ENCODE results near the gene EBF3.

The EBF3 gene

DNA sequence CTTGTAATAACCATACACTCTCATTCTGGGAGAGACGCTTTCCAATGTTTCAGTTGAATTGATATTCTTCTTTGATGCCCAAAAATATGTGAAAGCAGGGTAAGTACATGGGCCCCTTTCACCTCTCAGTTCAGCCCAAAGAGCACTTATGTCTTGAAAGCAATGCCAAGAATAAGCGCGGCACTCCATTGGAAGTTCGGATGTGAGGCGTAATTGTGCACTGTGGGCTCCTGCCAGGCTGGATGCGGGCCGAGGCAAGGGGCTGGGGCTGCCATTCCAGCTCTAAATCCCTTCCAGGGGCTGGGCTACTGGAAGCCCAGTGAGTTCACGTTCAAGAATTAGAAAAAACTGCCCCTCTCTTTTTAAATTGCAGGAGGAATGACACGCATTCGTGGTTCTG is 113.8 kb downstream of the EBF3 start:
- Histone ChIP-seq H3K4me3 (ENCODE audit: insufficient read length, low read depth) (no peak overlapping the region), H3K36me3 (ENCODE audit: insufficient read depth, insufficient read length, low read length) (no peaks in the 10 kb centered on the region), H3K4me1 (ENCODE audit: insufficient read depth, insufficient read length) (no peaks in the 10 kb centered on the region), H3K9ac (ENCODE audit: insufficient read length, low read depth) (no peak overlapping the region), H3K27me3 (ENCODE audit: insufficient read depth, insufficient read length) (no peaks in the 10 kb centered on the region), H3K9me3 (ENCODE audit: insufficient read depth, low read length) (no peaks in the 10 kb centered on the region)
- TF ChIP-seq YY1 (IDR thresholded peaks at IDR 0.05; ENCODE audit: insufficient read depth, insufficient read length): no peak
- TF ChIP-seq SUZ12 (IDR thresholded peaks at IDR 0.05; ENCODE audit: extremely low read depth, insufficient read depth, insufficient read length): no peak
- TF ChIP-seq ZNF274 (IDR thresholded peaks at IDR 0.05; ENCODE audit: low read depth, low read length): no peak
- no peak for DNase-seq (ENCODE audit: low read depth, low spot score)

DNA sequence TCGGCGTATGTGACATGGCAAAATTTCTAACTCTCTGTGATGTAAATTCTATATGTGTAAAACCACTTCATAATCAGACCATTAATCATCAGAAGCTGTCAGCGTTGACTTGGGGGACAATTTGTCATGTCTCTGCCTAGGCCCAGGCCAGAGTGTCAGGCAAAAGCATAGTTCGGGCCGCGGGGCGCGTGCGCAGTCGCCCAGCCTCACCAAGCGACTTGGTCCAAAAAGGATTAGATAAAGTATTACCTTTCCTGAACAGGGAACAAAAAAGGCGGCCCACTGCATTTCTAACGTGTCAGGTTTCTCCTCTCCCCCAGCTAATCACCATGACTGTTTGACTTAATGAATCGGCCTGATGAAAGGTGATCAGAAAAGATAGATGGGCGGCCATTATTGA is 114.2 kb downstream of the EBF3 start:
- DNase-seq (ENCODE audit: low read depth, low spot score): no peak
- no peaks in the 10 kb centered on the region for H3K9me3 ChIP-seq (ENCODE audit: insufficient read depth, low read length)
- no peaks in the 10 kb centered on the region for H3K27me3 ChIP-seq (ENCODE audit: insufficient read depth, insufficient read length)
- no peaks in the 10 kb centered on the region for H3K36me3 ChIP-seq (ENCODE audit: insufficient read depth, insufficient read length, low read length)
- no peaks in the 10 kb centered on the region for H3K4me1 ChIP-seq (ENCODE audit: insufficient read depth, insufficient read length)
- no peak overlapping the region for H3K4me3 ChIP-seq (ENCODE audit: insufficient read length, low read depth)
- H3K9ac ChIP-seq (ENCODE audit: insufficient read length, low read depth): no peak overlapping the region
- TF ChIP-seq ZNF274 (IDR thresholded peaks at IDR 0.05; ENCODE audit: low read depth, low read length) (no peak), YY1 (IDR thresholded peaks at IDR 0.05; ENCODE audit: insufficient read depth, insufficient read length) (no peak), SUZ12 (IDR thresholded peaks at IDR 0.05; ENCODE audit: extremely low read depth, insufficient read depth, insufficient read length) (no peak)

- no peaks in the 10 kb centered on the region for H3K27me3 ChIP-seq (ENCODE audit: insufficient read depth, insufficient read length)
- TF ChIP-seq ZNF274 (IDR thresholded peaks at IDR 0.05; ENCODE audit: low read depth, low read length) (no peak), YY1 (IDR thresholded peaks at IDR 0.05; ENCODE audit: insufficient read depth, insufficient read length) (no peak), SUZ12 (IDR thresholded peaks at IDR 0.05; ENCODE audit: extremely low read depth, insufficient read depth, insufficient read length) (no peak)
- no peaks in the 10 kb centered on the region for H3K4me1 ChIP-seq (ENCODE audit: insufficient read depth, insufficient read length)
- H3K9me3 ChIP-seq (ENCODE audit: insufficient read depth, low read length): no peaks in the 10 kb centered on the region
- DNase-seq (ENCODE audit: low read depth, low spot score): no peak
- H3K36me3 ChIP-seq (ENCODE audit: insufficient read depth, insufficient read length, low read length): no peaks in the 10 kb centered on the region
- no peak overlapping the region for H3K4me3 ChIP-seq (ENCODE audit: insufficient read length, low read depth)
- H3K9ac ChIP-seq (ENCODE audit: insufficient read length, low read depth): no peak overlapping the region
These were observed 114.7 kb downstream of the EBF3 start for GRCh38 chr10:129849452-129849750.

DNA sequence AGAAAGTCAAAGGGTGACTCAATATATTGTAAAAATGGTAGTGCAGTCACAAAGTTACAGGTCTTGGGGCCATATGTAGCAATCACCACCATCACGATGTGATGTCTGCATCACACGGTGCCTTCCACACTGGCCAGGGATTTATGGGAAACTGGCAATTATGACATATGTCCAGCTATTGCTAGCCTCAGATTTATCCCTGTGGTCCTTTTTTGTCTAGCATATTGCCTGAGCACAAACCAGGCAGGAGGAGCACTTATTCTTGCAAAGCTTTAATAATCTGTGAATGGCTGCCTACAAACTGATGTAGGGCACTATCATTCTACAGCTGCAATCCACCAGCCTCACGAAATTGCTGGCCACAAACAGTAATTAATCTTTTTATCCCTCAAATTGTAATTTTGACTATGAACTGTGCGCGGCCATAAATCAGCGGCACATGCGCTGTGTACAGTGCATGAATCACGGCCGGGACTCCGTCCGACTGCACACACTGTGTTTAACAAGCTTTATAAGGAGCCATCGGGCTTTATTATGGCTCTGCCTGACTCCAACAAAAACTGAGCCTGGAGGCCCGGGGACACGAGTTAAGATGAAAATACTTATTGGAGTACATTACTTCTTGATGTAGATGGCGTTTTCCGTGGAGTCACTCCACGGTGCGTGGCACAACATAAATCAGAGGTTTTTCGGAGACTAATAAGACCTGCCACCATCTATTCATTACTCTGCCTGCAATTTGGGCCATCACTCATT is 115.2 kb downstream of the EBF3 start:
- no peak for DNase-seq (ENCODE audit: low read depth, low spot score)
- no peak overlapping the region for H3K4me3 ChIP-seq (ENCODE audit: insufficient read length, low read depth)
- no peaks in the 10 kb centered on the region for H3K36me3 ChIP-seq (ENCODE audit: insufficient read depth, insufficient read length, low read length)
- H3K27me3 ChIP-seq (ENCODE audit: insufficient read depth, insufficient read length): no peaks in the 10 kb centered on the region
- H3K9me3 ChIP-seq (ENCODE audit: insufficient read depth, low read length): no peaks in the 10 kb centered on the region
- no peak overlapping the region for H3K9ac ChIP-seq (ENCODE audit: insufficient read length, low read depth)
- no peaks in the 10 kb centered on the region for H3K4me1 ChIP-seq (ENCODE audit: insufficient read depth, insufficient read length)
- TF ChIP-seq SUZ12 (IDR thresholded peaks at IDR 0.05; ENCODE audit: extremely low read depth, insufficient read depth, insufficient read length): no peak
- TF ChIP-seq ZNF274 (IDR thresholded peaks at IDR 0.05; ENCODE audit: low read depth, low read length): no peak
- no peak for TF ChIP-seq YY1 (IDR thresholded peaks at IDR 0.05; ENCODE audit: insufficient read depth, insufficient read length)

GRCh38 chr10:129847741-129848483 is 116.2 kb downstream of the EBF3 start:
- no peaks in the 10 kb centered on the region for H3K9me3 ChIP-seq (ENCODE audit: insufficient read depth, low read length)
- no peak for TF ChIP-seq ZNF274 (IDR thresholded peaks at IDR 0.05; ENCODE audit: low read depth, low read length)
- no peak for TF ChIP-seq SUZ12 (IDR thresholded peaks at IDR 0.05; ENCODE audit: extremely low read depth, insufficient read depth, insufficient read length)
- no peak for TF ChIP-seq YY1 (IDR thresholded peaks at IDR 0.05; ENCODE audit: insufficient read depth, insufficient read length)
- H3K36me3 ChIP-seq (ENCODE audit: insufficient read depth, insufficient read length, low read length): no peaks in the 10 kb centered on the region
- no peaks in the 10 kb centered on the region for H3K4me1 ChIP-seq (ENCODE audit: insufficient read depth, insufficient read length)
- no peaks in the 10 kb centered on the region for H3K27me3 ChIP-seq (ENCODE audit: insufficient read depth, insufficient read length)
- DNase-seq (ENCODE audit: low read depth, low spot score): no peak
- no peak overlapping the region for H3K9ac ChIP-seq (ENCODE audit: insufficient read length, low read depth)
- H3K4me3 ChIP-seq (ENCODE audit: insufficient read length, low read depth): no peak overlapping the region

- DNase-seq (ENCODE audit: low read depth, low spot score): no peak
- no peak for TF ChIP-seq SUZ12 (IDR thresholded peaks at IDR 0.05; ENCODE audit: extremely low read depth, insufficient read depth, insufficient read length)
- no peak for TF ChIP-seq YY1 (IDR thresholded peaks at IDR 0.05; ENCODE audit: insufficient read depth, insufficient read length)
- no peak for TF ChIP-seq ZNF274 (IDR thresholded peaks at IDR 0.05; ENCODE audit: low read depth, low read length)
- H3K9me3 ChIP-seq (ENCODE audit: insufficient read depth, low read length): no peaks in the 10 kb centered on the region
- no peak overlapping the region for H3K9ac ChIP-seq (ENCODE audit: insufficient read length, low read depth)
- H3K27me3 ChIP-seq (ENCODE audit: insufficient read depth, insufficient read length): no peaks in the 10 kb centered on the region
- H3K36me3 ChIP-seq (ENCODE audit: insufficient read depth, insufficient read length, low read length): no peaks in the 10 kb centered on the region
- no peaks in the 10 kb centered on the region for H3K4me1 ChIP-seq (ENCODE audit: insufficient read depth, insufficient read length)
- H3K4me3 ChIP-seq (ENCODE audit: insufficient read length, low read depth): no peak overlapping the region
These were observed 117.1 kb downstream of the EBF3 start for GRCh38 chr10:129846991-129847391.

GRCh38 chr10:129845111-129845753 is 118.8 kb downstream of the EBF3 start:
- Histone ChIP-seq H3K4me3 (ENCODE audit: insufficient read length, low read depth) (no peak overlapping the region), H3K36me3 (ENCODE audit: insufficient read depth, insufficient read length, low read length) (no peaks in the 10 kb centered on the region), H3K9me3 (ENCODE audit: insufficient read depth, low read length) (no peaks in the 10 kb centered on the region), H3K9ac (ENCODE audit: insufficient read length, low read depth) (no peak overlapping the region), H3K4me1 (ENCODE audit: insufficient read depth, insufficient read length) (no peaks in the 10 kb centered on the region), H3K27me3 (ENCODE audit: insufficient read depth, insufficient read length) (no peaks in the 10 kb centered on the region)
- no peak for DNase-seq (ENCODE audit: low read depth, low spot score)
- TF ChIP-seq ZNF274 (IDR thresholded peaks at IDR 0.05; ENCODE audit: low read depth, low read length): no peak
- no peak for TF ChIP-seq SUZ12 (IDR thresholded peaks at IDR 0.05; ENCODE audit: extremely low read depth, insufficient read depth, insufficient read length)
- TF ChIP-seq YY1 (IDR thresholded peaks at IDR 0.05; ENCODE audit: insufficient read depth, insufficient read length): no peak
